Measurements from ENCODE around the gene CTDSPL. TPM values are rescaled to one million over a fixed set of nuclear protein-coding genes. Genes with fewer than 3 reads are reported as not detected.

The CTDSPL gene
- total and polyA plus RNA-seq, 4 donors, result 8.4 to 17.2 (median 14.2) TPM

DNA sequence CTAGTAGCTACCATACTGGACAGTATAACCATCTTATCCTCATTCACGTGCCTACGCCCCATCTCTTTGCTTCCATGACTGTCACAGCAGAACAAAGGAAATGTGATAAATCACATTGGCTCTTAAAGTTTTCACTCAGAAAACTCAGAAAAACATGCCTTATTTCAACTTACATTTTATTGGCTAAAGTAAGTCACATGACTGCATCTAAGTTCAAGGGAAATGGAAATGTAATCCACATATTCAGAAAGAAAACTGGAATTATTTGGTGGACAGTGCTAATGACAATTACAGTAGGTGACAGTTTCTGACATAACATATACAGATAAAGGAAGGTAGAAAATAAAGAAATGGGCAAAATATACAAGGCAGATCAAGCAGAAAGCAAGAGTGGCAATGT is 91.5 kb downstream of the CTDSPL start:
- no peaks in the 10 kb centered on the region for H3K9me3 ChIP-seq (ENCODE audit: control insufficient read depth in 4 of 4, low read length in 3 of 4)
- no peak overlapping the region for H3K27ac ChIP-seq (ENCODE audit: low read depth in 1 of 2, low read length in 2 of 2)
- no peaks in the 10 kb centered on the region for H3K27me3 ChIP-seq (ENCODE audit: control insufficient read depth in 4 of 4, insufficient read depth in 4 of 4, low read length in 3 of 4)
- TF ChIP-seq, protein P1, sequence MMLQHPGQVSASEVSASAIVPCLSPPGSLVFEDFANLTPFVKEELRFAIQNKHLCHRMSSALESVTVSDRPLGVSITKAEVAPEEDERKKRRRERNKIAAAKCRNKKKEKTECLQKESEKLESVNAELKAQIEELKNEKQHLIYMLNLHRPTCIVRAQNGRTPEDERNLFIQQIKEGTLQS (IDR thresholded peaks at IDR 0.05), result no peak
- TF ChIP-seq GABPA (IDR thresholded peaks at IDR 0.05 in 1 of 2, conservative IDR thresholded peaks at IDR 0.05 in 1 of 2) (no peak), TAF1 (conservative IDR thresholded peaks at IDR 0.05) (no peak), FOXA1 (IDR thresholded peaks at IDR 0.05) (no peak), RXRA (IDR thresholded peaks at IDR 0.05) (no peak), FOXA2 (IDR thresholded peaks at IDR 0.05) (no peak), JUND (IDR thresholded peaks at IDR 0.05) (no peak)
- TF ChIP-seq, protein P2, sequence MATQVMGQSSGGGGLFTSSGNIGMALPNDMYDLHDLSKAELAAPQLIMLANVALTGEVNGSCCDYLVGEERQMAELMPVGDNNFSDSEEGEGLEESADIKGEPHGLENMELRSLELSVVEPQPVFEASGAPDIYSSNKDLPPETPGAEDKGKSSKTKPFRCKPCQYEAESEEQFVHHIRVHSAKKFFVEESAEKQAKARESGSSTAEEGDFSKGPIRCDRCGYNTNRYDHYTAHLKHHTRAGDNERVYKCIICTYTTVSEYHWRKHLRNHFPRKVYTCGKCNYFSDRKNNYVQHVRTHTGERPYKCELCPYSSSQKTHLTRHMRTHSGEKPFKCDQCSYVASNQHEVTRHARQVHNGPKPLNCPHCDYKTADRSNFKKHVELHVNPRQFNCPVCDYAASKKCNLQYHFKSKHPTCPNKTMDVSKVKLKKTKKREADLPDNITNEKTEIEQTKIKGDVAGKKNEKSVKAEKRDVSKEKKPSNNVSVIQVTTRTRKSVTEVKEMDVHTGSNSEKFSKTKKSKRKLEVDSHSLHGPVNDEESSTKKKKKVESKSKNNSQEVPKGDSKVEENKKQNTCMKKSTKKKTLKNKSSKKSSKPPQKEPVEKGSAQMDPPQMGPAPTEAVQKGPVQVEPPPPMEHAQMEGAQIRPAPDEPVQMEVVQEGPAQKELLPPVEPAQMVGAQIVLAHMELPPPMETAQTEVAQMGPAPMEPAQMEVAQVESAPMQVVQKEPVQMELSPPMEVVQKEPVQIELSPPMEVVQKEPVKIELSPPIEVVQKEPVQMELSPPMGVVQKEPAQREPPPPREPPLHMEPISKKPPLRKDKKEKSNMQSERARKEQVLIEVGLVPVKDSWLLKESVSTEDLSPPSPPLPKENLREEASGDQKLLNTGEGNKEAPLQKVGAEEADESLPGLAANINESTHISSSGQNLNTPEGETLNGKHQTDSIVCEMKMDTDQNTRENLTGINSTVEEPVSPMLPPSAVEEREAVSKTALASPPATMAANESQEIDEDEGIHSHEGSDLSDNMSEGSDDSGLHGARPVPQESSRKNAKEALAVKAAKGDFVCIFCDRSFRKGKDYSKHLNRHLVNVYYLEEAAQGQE (IDR thresholded peaks at IDR 0.05), result no peak
- TF ChIP-seq, protein P3, sequence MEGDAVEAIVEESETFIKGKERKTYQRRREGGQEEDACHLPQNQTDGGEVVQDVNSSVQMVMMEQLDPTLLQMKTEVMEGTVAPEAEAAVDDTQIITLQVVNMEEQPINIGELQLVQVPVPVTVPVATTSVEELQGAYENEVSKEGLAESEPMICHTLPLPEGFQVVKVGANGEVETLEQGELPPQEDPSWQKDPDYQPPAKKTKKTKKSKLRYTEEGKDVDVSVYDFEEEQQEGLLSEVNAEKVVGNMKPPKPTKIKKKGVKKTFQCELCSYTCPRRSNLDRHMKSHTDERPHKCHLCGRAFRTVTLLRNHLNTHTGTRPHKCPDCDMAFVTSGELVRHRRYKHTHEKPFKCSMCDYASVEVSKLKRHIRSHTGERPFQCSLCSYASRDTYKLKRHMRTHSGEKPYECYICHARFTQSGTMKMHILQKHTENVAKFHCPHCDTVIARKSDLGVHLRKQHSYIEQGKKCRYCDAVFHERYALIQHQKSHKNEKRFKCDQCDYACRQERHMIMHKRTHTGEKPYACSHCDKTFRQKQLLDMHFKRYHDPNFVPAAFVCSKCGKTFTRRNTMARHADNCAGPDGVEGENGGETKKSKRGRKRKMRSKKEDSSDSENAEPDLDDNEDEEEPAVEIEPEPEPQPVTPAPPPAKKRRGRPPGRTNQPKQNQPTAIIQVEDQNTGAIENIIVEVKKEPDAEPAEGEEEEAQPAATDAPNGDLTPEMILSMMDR (IDR thresholded peaks at IDR 0.05; ENCODE audit: low read depth, low read length, missing input control), result no peak
- TF ChIP-seq, protein P4, sequence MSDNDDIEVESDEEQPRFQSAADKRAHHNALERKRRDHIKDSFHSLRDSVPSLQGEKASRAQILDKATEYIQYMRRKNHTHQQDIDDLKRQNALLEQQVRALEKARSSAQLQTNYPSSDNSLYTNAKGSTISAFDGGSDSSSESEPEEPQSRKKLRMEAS (IDR thresholded peaks at IDR 0.05), result no peak
- H3K36me3 ChIP-seq (ENCODE audit: control insufficient read depth in 4 of 4, insufficient read depth in 3 of 4, low read depth in 1 of 4, low read length in 3 of 4), result peaks cover 0 to 5% (median 2%) of the 10 kb centered on the region in 4 donors
- H3K9ac ChIP-seq (ENCODE audit: low read depth in 1 of 2, low read length in 2 of 2), result no peak overlapping the region
- no peak for DNase-seq (ENCODE audit: low spot score)
- 95% methylated on average over 2 of the region's 2 CpGs for WGBS
- peaks cover 0 to 1% (median 0%) of the 10 kb centered on the region in 4 donors for H3K4me1 ChIP-seq (ENCODE audit: control insufficient read depth in 4 of 4, insufficient read depth in 4 of 4, low read length in 3 of 4)
- H3K4me3 ChIP-seq (ENCODE audit: low read depth in 1 of 3, low read length in 3 of 3), result no peak overlapping the region

DNA sequence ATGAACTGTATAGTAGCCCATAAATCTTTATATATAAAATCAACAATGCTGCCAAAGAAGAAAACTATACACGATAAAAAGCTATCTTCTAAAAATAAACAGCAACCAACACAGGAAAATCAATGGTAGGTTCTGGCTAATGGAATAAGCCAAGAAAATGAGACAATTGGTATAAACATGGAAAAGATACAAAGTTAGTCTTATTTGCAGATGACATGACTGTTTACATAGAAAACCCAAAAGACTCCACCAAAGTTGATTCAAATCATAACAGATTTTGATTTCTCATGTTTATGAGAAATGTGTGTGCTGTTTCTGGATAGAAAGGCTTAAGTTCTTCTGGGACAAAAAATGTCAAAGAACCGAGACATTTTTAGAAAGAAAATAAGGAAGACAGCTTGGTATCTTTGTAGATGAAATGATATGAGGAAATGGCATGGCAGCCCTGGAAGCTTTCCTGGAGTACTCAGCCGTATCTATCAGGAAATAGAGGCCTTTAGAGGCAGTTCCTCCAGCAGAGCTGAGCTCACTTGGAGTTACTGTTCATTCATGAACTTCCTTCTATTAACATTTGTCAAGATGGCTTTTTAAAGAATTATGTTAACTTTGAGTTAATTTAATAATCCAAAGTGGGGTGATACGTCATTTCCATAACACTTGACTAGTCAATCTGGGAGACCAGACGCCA is 92.2 kb downstream of the CTDSPL start:
- 66% methylated on average over 5 of the region's 5 CpGs for WGBS
- peaks cover 0 to 3% (median 2%) of the 10 kb centered on the region in 4 donors for H3K4me1 ChIP-seq (ENCODE audit: control insufficient read depth in 4 of 4, insufficient read depth in 4 of 4, low read length in 3 of 4)
- TF ChIP-seq FOXA2 (IDR thresholded peaks at IDR 0.05) (no peak), YY1 (IDR thresholded peaks at IDR 0.05) (no peak), RAD21 (IDR thresholded peaks at IDR 0.05) (no peak), EGR1 (IDR thresholded peaks at IDR 0.05; ENCODE audit: low read depth in 2 of 2) (no peak), NR2F2 (IDR thresholded peaks at IDR 0.05) (no peak)
- TF ChIP-seq, protein P3 (IDR thresholded peaks at IDR 0.05; ENCODE audit: low read depth, low read length, missing input control), result no peak
- TF ChIP-seq, protein P4 (IDR thresholded peaks at IDR 0.05), result no peak
- TF ChIP-seq, protein P5, sequence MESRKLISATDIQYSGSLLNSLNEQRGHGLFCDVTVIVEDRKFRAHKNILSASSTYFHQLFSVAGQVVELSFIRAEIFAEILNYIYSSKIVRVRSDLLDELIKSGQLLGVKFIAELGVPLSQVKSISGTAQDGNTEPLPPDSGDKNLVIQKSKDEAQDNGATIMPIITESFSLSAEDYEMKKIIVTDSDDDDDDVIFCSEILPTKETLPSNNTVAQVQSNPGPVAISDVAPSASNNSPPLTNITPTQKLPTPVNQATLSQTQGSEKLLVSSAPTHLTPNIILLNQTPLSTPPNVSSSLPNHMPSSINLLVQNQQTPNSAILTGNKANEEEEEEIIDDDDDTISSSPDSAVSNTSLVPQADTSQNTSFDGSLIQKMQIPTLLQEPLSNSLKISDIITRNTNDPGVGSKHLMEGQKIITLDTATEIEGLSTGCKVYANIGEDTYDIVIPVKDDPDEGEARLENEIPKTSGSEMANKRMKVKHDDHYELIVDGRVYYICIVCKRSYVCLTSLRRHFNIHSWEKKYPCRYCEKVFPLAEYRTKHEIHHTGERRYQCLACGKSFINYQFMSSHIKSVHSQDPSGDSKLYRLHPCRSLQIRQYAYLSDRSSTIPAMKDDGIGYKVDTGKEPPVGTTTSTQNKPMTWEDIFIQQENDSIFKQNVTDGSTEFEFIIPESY (IDR thresholded peaks at IDR 0.05), result no peak
- H3K9ac ChIP-seq (ENCODE audit: low read depth in 1 of 2, low read length in 2 of 2), result no peak overlapping the region
- no peaks in the 10 kb centered on the region for H3K27me3 ChIP-seq (ENCODE audit: control insufficient read depth in 4 of 4, insufficient read depth in 4 of 4, low read length in 3 of 4)
- no peak overlapping the region for H3K4me3 ChIP-seq (ENCODE audit: low read depth in 1 of 3, low read length in 3 of 3)
- no peaks in the 10 kb centered on the region for H3K9me3 ChIP-seq (ENCODE audit: control insufficient read depth in 4 of 4, low read length in 3 of 4)
- H3K36me3 ChIP-seq (ENCODE audit: control insufficient read depth in 4 of 4, insufficient read depth in 3 of 4, low read depth in 1 of 4, low read length in 3 of 4), result peaks cover 0 to 5% (median 2%) of the 10 kb centered on the region in 4 donors
- DNase-seq (ENCODE audit: low spot score), result peak; percentile 5
- no peak overlapping the region for H3K27ac ChIP-seq (ENCODE audit: low read depth in 1 of 2, low read length in 2 of 2)
